Dendritic cell treated with granulocyte-macrophage colony-stimulating factor and Interleukin-4, amounts not matched to agents 40 ng/mL and 50 ng/mL, for 4 days (primary cell): ENCODE results near the gene RASSF3.
A peak's percentile ranks its signal among the peaks of the same experiment; 100 is the strongest.

Source experiments
- H3K27ac Mint-ChIP-seq: one replicate; pipeline ENCODE4 v1.8.0; 2022; ENCODE audit warnings: mild to moderate bottlenecking, mixed read lengths
- H3K27me3 Mint-ChIP-seq: one replicate; pipeline ENCODE4 v1.8.0; 2022; ENCODE audit warnings: mild to moderate bottlenecking, mixed read lengths
- H3K36me3 Mint-ChIP-seq: one replicate; pipeline ENCODE4 v1.8.0; 2022; ENCODE audit warnings: low read depth, mixed read lengths
- H3K4me1 Mint-ChIP-seq: one replicate; pipeline ENCODE4 v1.8.0; 2022; ENCODE audit warnings: low read depth, mixed read lengths
- H3K4me3 Mint-ChIP-seq: one replicate; pipeline ENCODE4 v1.8.0; 2022; ENCODE audit warnings: mild to moderate bottlenecking, moderate library complexity, mixed read lengths
- H3K9me3 Mint-ChIP-seq: one replicate; pipeline ENCODE4 v1.8.0; 2022; ENCODE audit warnings: mixed read lengths
- intact Hi-C: fragments of 100-400 bp; cut with micrococcal nuclease; formaldehyde crosslinking; loops from one replicate; pipeline ENCODE4 v1.15.0; 2022

Gene RASSF3, protein sequence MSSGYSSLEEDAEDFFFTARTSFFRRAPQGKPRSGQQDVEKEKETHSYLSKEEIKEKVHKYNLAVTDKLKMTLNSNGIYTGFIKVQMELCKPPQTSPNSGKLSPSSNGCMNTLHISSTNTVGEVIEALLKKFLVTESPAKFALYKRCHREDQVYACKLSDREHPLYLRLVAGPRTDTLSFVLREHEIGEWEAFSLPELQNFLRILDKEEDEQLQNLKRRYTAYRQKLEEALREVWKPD

DNA sequence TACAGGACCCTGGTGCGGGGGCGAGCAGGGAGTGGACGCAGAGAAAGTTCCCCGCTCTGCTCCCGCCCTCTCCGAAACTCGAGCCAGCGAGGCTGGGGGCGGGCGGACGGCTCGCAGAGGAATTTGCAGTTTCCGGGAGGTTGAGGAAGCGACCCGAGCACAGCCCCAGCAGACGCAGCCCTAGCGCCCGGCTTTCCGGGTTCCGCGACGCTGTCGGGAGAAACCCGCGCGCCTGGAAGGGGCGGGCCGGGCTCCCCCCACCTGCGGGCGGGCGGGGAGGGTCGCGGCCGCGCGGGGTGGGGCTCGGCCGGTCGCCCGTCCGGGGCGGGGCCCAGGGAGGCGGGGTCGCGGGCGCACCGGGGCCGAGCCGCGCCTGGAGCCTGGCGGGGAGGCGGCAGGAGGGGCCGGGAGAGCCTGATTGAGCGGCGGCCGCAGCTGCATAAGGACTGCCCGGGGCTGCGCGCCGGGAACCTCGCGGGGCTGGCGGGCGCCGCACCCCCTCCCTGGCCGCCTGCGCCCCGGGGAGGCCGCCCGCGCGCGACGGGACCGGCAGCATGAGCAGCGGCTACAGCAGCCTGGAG lies at the start of gene RASSF3:
RASSF3 (plus strand) TSS at position 417 of the 581 bp plus-strand sequence; CDS start at position 555, 138 bp downstream.
- Mint-ChIP-seq H3K27me3 (no peaks in the 10 kb centered on the region), H3K27ac (peak within 1 kb of the TSS; percentile 95), H3K4me1 (peaks cover 37% of the 10 kb centered on the region), H3K9me3 (no peaks in the 10 kb centered on the region), H3K36me3 (peaks cover 50% of the 10 kb centered on the region), H3K4me3 (peak within 1 kb of the TSS; percentile 96)
- intact Hi-C loops, result loop anchor here (2.0 to 5.0 kb wide), 3 partner anchors 15 to 147 kb away; partner anchors contain the start of gene GNS

DNA sequence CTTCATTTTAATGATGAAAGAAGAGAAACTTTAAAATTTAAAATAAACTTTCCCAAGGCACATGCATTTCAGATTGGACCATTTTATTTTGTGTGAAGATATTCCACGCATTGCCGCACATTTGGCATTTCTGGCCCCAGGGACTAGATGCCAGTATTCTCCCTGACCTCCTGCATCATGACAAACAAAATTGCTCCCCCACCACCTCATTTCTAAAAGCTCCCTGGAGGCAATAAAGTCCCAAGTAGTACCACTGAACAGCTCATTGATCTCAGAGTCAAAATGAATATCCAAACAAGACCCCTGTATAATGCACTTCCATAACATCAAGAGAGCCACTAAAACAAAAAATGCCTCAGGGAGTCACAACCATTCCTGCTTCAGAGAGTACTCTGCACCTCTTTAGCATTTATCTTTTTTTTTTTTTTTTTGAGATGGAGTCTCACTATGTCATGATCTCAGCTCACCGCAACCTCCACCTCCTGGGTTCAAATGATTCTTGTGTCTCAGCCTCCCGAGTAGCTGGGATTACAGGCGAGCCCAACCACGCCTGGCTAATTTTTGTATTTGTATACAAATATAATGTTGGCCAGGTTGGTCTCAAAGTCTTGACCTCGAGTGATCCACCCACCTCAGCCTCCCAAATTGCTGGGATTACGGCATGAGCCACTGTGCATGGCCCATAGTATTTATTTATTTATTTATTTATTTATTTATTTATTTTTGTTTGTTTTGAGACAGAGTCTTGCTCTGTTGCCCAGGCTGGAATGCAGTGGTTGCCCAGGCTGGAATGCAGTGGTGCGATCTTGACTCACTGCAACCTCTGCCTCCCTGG lies 48.8 kb upstream of the RASSF3 start:
- H3K9me3 Mint-ChIP-seq, result no peaks in the 10 kb centered on the region
- H3K27ac Mint-ChIP-seq, result no peak overlapping the region
- intact Hi-C loops, result no loop called here
- no peaks in the 10 kb centered on the region for H3K36me3 Mint-ChIP-seq
- H3K4me3 Mint-ChIP-seq, result no peak overlapping the region
- H3K27me3 Mint-ChIP-seq, result peaks cover 1% of the 10 kb centered on the region
- peaks cover 16% of the 10 kb centered on the region for H3K4me1 Mint-ChIP-seq

DNA sequence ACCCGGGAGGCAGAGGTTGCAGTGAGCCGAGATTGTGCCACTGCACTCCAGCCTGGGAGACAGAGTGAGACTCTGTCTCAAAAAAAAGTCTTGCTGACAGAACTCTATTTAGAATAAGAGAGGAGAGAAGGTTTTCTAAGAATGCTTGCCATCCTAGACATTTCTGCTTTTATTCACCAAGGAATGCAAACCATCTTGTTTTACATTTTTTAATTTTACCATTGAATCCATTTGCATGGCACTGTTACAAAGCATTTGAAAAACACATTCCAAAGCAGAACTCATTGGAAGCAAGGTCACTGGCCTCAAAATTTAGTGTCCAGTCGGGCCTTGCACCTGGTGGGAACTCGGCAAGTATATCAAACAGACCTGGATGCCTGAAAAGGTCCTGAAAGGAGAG lies 44.2 kb upstream of the RASSF3 start:
- Mint-ChIP-seq H3K27ac (no peak overlapping the region), H3K4me1 (peaks cover 28% of the 10 kb centered on the region), H3K4me3 (no peak overlapping the region), H3K9me3 (no peaks in the 10 kb centered on the region), H3K27me3 (no peaks in the 10 kb centered on the region), H3K36me3 (no peaks in the 10 kb centered on the region)
- intact Hi-C loops, result no loop called here

GRCh38 chr12:64566831-64567517 lies 43.3 kb upstream of the RASSF3 start:
- Mint-ChIP-seq H3K27me3 (no peaks in the 10 kb centered on the region), H3K4me3 (no peak overlapping the region), H3K36me3 (no peaks in the 10 kb centered on the region), H3K9me3 (no peaks in the 10 kb centered on the region), H3K27ac (peak overlapping the region; percentile 13), H3K4me1 (peaks cover 23% of the 10 kb centered on the region)
- intact Hi-C loops, result no loop called here

DNA sequence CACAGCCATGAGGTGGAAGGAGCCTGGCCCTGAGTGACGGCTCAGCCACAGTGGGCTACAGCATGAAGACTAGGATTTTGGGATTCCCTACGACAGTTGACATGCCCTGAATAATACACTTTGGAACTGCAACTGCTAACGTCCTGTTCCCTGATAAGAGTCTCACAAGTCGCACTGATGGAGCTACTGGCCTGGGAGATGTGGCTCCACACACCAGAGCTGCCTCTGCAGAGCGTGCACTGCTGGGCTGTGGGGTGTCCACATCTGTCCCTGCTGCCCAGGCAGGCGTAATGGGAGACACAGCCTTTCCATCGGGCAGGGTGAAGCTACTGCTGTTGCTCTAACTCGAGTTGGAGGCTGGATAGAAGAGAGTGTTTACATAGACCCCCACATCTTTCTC lies 42.7 kb upstream of the RASSF3 start:
- intact Hi-C loops, result no loop called here
- H3K27ac Mint-ChIP-seq, result peak overlapping the region; percentile 13
- H3K4me3 Mint-ChIP-seq, result no peak overlapping the region
- no peaks in the 10 kb centered on the region for H3K27me3 Mint-ChIP-seq
- H3K4me1 Mint-ChIP-seq, result peaks cover 23% of the 10 kb centered on the region
- H3K9me3 Mint-ChIP-seq, result no peaks in the 10 kb centered on the region
- no peaks in the 10 kb centered on the region for H3K36me3 Mint-ChIP-seq

GRCh38 chr12:64568298-64568697 lies 42.0 kb upstream of the RASSF3 start:
- Mint-ChIP-seq H3K4me3 (no peak overlapping the region), H3K36me3 (no peaks in the 10 kb centered on the region), H3K9me3 (no peaks in the 10 kb centered on the region), H3K27me3 (no peaks in the 10 kb centered on the region), H3K4me1 (peaks cover 23% of the 10 kb centered on the region), H3K27ac (peak overlapping the region; percentile 14)
- intact Hi-C loops, result no loop called here

- H3K9me3 Mint-ChIP-seq, result no peaks in the 10 kb centered on the region
- H3K4me1 Mint-ChIP-seq, result peaks cover 23% of the 10 kb centered on the region
Observed at GRCh38 chr12:64569923-64570691, 40.2 kb upstream of the RASSF3 start.

DNA sequence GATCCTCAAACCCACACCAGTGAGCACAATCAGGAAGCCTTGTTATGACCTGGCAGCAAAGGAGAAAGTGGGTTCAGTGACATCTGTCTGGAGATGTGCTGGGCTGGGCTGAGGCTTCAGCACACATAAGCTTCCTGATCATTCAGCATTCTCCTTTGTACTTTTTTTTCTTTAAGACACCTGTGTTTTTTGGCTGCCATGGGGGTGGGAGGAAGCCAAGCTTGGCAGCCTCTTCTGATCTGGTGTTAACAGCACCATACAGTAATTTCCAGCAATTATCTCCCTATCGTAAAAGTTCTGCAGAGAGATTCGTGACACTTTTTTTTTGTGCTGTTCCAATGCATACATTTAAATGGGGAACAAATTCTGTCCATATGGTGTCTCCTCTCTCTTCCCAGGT lies 38.9 kb upstream of the RASSF3 start:
- no peaks in the 10 kb centered on the region for H3K36me3 Mint-ChIP-seq
- H3K4me1 Mint-ChIP-seq, result peaks cover 23% of the 10 kb centered on the region
- no peak overlapping the region for H3K27ac Mint-ChIP-seq
- intact Hi-C loops, result no loop called here
- no peaks in the 10 kb centered on the region for H3K9me3 Mint-ChIP-seq
- H3K27me3 Mint-ChIP-seq, result no peaks in the 10 kb centered on the region
- H3K4me3 Mint-ChIP-seq, result no peak overlapping the region

More at GRCh38 chr12:64569923-64570691, 40.2 kb upstream of the RASSF3 start:
- Mint-ChIP-seq H3K36me3 (no peaks in the 10 kb centered on the region), H3K4me3 (no peak overlapping the region), H3K27me3 (no peaks in the 10 kb centered on the region), H3K27ac (no peak overlapping the region)
- intact Hi-C loops, result no loop called here

DNA sequence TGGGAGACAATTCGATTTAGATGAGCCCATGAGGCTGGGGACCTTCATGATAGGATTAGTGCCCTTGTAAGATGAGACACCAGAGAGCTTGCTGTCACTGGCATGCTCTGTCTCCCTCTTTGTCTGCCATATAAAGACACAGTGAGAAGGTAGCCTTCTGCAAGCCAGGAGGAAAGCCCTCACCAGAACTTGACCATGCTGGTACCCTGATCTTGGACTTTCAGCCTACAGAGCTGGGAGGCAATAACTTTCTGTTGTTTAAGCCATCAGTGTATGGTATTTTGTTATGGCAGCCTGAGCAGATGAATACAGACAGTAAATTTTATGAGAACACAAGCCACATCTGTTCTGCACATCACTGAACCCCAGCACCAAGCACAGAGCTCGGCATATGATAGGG lies 38.1 kb upstream of the RASSF3 start:
- no peak overlapping the region for H3K27ac Mint-ChIP-seq
- no peaks in the 10 kb centered on the region for H3K36me3 Mint-ChIP-seq
- no peak overlapping the region for H3K4me3 Mint-ChIP-seq
- intact Hi-C loops, result no loop called here
- H3K4me1 Mint-ChIP-seq, result peaks cover 15% of the 10 kb centered on the region
- H3K9me3 Mint-ChIP-seq, result no peaks in the 10 kb centered on the region
- no peaks in the 10 kb centered on the region for H3K27me3 Mint-ChIP-seq

GRCh38 chr12:64574837-64575236 lies 35.5 kb upstream of the RASSF3 start:
- Mint-ChIP-seq H3K4me3 (no peak overlapping the region), H3K4me1 (no peaks in the 10 kb centered on the region), H3K36me3 (no peaks in the 10 kb centered on the region), H3K27ac (no peak overlapping the region), H3K9me3 (no peaks in the 10 kb centered on the region), H3K27me3 (no peaks in the 10 kb centered on the region)
- intact Hi-C loops, result no loop called here

- no peaks in the 10 kb centered on the region for H3K27me3 Mint-ChIP-seq
- H3K4me1 Mint-ChIP-seq, result no peaks in the 10 kb centered on the region
- no peaks in the 10 kb centered on the region for H3K36me3 Mint-ChIP-seq
- no peak overlapping the region for H3K4me3 Mint-ChIP-seq
- intact Hi-C loops, result no loop called here
- H3K27ac Mint-ChIP-seq, result no peak overlapping the region
- no peaks in the 10 kb centered on the region for H3K9me3 Mint-ChIP-seq
Observed at GRCh38 chr12:64577046-64577445, 33.2 kb upstream of the RASSF3 start.

- H3K4me3 Mint-ChIP-seq, result no peak overlapping the region
- H3K4me1 Mint-ChIP-seq, result peaks cover 3% of the 10 kb centered on the region
- H3K9me3 Mint-ChIP-seq, result no peaks in the 10 kb centered on the region
- H3K36me3 Mint-ChIP-seq, result no peaks in the 10 kb centered on the region
- H3K27ac Mint-ChIP-seq, result no peak overlapping the region
- H3K27me3 Mint-ChIP-seq, result no peaks in the 10 kb centered on the region
- intact Hi-C loops, result no loop called here
Observed at GRCh38 chr12:64578566-64578965, 31.7 kb upstream of the RASSF3 start.

GRCh38 chr12:64580681-64581080 lies 29.6 kb upstream of the RASSF3 start:
- Mint-ChIP-seq H3K27me3 (no peaks in the 10 kb centered on the region), H3K36me3 (no peaks in the 10 kb centered on the region), H3K4me1 (peaks cover 24% of the 10 kb centered on the region), H3K4me3 (no peak overlapping the region), H3K9me3 (no peaks in the 10 kb centered on the region), H3K27ac (no peak overlapping the region)
- intact Hi-C loops, result no loop called here
